ENCODE data around the gene IP6K1. TPM values are rescaled to one million over a fixed set of nuclear protein-coding genes. Genes with fewer than 3 reads are reported as not detected.

Gene IP6K1
- total RNA-seq, 1 experiment from 2014 or later = 32.2 TPM

DNA sequence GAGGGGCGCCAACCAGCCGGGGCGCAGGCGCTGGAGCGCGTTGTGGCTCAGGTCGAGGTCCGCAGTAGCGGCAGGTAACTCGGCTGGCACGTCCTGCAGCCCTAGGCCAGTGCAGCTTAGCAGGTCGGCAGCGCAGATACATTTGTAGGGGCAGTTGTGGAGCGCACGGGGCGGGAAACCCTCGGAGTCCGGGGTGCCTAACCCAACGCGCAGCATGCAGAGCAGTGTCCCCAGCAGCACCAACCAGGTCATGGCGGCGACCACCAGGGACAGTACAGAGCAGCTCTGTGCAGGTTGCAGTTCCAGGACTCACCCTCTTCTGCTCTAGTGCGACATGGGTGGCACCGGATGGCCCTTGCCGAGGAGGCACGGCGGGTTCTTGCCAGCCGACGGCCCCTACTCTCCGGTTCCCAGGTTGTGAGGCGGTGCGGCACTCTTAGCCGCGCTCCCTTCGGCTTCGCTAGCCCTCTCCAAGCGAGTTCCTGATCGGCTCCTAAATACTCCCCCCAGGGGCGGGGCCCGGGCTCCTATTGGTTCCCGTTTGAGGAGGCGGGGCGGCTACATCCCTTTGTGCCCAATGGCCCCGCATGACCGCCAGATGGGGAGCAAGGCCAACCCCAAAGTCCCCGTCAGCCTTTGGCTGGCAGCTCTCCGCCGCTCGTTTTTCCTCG, 67.0 kb downstream of the IP6K1 start, which contains the start of gene AMIGO3 (continued):
- TF ChIP-seq, protein P1, sequence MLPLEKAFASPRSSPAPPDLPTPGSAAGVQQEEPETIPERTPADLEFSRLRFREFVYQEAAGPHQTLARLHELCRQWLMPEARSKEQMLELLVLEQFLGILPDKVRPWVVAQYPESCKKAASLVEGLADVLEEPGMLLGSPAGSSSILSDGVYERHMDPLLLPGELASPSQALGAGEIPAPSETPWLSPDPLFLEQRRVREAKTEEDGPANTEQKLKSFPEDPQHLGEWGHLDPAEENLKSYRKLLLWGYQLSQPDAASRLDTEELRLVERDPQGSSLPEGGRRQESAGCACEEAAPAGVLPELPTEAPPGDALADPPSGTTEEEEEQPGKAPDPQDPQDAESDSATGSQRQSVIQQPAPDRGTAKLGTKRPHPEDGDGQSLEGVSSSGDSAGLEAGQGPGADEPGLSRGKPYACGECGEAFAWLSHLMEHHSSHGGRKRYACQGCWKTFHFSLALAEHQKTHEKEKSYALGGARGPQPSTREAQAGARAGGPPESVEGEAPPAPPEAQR (CRISPR knock-in tag; IDR thresholded peaks at IDR 0.05) = no peak
- TF ChIP-seq, protein P2, sequence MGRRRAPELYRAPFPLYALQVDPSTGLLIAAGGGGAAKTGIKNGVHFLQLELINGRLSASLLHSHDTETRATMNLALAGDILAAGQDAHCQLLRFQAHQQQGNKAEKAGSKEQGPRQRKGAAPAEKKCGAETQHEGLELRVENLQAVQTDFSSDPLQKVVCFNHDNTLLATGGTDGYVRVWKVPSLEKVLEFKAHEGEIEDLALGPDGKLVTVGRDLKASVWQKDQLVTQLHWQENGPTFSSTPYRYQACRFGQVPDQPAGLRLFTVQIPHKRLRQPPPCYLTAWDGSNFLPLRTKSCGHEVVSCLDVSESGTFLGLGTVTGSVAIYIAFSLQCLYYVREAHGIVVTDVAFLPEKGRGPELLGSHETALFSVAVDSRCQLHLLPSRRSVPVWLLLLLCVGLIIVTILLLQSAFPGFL (CRISPR knock-in tag; IDR thresholded peaks at IDR 0.05; ENCODE audit: borderline replicate concordance) = no peak
- TF ChIP-seq ZNF219 (CRISPR knock-in tag; IDR thresholded peaks at IDR 0.05; ENCODE audit: borderline replicate concordance) (no peak), MXD4 (CRISPR knock-in tag; IDR thresholded peaks at IDR 0.05; ENCODE audit: borderline replicate concordance) (no peak), CBFB (CRISPR knock-in tag; IDR thresholded peaks at IDR 0.05; ENCODE audit: low read depth) (no peak), NR3C1 (CRISPR knock-in tag; conservative IDR thresholded peaks at IDR 0.05; ENCODE audit: low read depth) (peak; percentile 95), ZNF396 (CRISPR knock-in tag; IDR thresholded peaks at IDR 0.05; ENCODE audit: borderline replicate concordance) (no peak), GTF2I (CRISPR knock-in tag; conservative IDR thresholded peaks at IDR 0.05) (no peak), SMAD4 (CRISPR knock-in tag; IDR thresholded peaks at IDR 0.05) (no peak; the same call in 1 of the 2 replicates), EMX1 (CRISPR knock-in tag; IDR thresholded peaks at IDR 0.05) (peak; percentile 67; the same call in 1 of the 2 replicates), GABPB1 (CRISPR knock-in tag; IDR thresholded peaks at IDR 0.05) (no peak), ELF4 (CRISPR knock-in tag; IDR thresholded peaks at IDR 0.05; ENCODE audit: low read depth) (no peak)
- TF ChIP-seq, protein P3, sequence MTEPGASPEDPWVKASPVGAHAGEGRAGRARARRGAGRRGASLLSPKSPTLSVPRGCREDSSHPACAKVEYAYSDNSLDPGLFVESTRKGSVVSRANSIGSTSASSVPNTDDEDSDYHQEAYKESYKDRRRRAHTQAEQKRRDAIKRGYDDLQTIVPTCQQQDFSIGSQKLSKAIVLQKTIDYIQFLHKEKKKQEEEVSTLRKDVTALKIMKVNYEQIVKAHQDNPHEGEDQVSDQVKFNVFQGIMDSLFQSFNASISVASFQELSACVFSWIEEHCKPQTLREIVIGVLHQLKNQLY (CRISPR knock-in tag; IDR thresholded peaks at IDR 0.05) = no peak
- TF ChIP-seq, protein P4, sequence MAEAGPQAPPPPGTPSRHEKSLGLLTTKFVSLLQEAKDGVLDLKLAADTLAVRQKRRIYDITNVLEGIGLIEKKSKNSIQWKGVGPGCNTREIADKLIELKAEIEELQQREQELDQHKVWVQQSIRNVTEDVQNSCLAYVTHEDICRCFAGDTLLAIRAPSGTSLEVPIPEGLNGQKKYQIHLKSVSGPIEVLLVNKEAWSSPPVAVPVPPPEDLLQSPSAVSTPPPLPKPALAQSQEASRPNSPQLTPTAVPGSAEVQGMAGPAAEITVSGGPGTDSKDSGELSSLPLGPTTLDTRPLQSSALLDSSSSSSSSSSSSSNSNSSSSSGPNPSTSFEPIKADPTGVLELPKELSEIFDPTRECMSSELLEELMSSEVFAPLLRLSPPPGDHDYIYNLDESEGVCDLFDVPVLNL (CRISPR knock-in tag; IDR thresholded peaks at IDR 0.05; ENCODE audit: borderline replicate concordance, low read depth) = no peak
- TF ChIP-seq, protein P5, sequence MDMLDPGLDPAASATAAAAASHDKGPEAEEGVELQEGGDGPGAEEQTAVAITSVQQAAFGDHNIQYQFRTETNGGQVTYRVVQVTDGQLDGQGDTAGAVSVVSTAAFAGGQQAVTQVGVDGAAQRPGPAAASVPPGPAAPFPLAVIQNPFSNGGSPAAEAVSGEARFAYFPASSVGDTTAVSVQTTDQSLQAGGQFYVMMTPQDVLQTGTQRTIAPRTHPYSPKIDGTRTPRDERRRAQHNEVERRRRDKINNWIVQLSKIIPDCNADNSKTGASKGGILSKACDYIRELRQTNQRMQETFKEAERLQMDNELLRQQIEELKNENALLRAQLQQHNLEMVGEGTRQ (CRISPR knock-in tag; IDR thresholded peaks at IDR 0.05) = no peak
- TF ChIP-seq, protein P6, sequence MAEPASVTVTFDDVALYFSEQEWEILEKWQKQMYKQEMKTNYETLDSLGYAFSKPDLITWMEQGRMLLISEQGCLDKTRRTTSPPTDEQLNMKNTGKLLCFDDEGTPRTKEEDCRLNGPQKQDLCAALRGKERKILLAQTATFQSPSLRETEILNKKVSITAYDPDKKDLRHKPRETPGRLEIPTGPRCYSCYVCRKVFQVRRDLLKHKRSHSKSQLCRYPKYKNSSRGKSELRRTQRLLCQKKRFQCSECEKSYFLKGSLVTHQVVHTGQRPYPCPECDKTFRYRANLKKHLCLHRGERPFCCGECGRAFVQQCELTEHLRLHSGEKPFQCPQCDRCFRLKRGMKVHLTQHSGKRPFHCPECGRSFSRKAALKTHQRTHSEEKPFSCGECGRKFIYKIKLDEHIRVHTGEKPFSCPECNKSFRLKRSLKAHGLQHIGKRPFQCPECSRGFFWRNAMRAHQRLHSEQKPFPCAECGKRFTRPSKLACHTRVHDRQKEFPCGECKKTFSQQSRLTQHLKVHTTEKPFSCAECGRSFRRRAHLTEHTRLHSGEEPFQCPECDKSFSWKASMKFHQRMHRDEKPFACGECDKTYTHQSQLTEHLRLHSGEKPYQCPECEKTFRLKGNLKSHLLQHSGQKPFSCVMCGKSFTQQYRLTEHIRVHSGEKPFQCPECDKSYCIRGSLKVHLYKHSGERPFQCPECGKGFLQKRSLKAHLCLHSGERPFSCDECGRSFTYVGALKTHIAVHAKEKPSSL (CRISPR knock-in tag; conservative IDR thresholded peaks at IDR 0.05) = peak; percentile 33; the same call in 1 of the 2 replicates
- TF ChIP-seq, protein P7, sequence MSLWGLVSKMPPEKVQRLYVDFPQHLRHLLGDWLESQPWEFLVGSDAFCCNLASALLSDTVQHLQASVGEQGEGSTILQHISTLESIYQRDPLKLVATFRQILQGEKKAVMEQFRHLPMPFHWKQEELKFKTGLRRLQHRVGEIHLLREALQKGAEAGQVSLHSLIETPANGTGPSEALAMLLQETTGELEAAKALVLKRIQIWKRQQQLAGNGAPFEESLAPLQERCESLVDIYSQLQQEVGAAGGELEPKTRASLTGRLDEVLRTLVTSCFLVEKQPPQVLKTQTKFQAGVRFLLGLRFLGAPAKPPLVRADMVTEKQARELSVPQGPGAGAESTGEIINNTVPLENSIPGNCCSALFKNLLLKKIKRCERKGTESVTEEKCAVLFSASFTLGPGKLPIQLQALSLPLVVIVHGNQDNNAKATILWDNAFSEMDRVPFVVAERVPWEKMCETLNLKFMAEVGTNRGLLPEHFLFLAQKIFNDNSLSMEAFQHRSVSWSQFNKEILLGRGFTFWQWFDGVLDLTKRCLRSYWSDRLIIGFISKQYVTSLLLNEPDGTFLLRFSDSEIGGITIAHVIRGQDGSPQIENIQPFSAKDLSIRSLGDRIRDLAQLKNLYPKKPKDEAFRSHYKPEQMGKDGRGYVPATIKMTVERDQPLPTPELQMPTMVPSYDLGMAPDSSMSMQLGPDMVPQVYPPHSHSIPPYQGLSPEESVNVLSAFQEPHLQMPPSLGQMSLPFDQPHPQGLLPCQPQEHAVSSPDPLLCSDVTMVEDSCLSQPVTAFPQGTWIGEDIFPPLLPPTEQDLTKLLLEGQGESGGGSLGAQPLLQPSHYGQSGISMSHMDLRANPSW (CRISPR knock-in tag; conservative IDR thresholded peaks at IDR 0.05; ENCODE audit: low read depth) = no peak
- TF ChIP-seq, protein P8, sequence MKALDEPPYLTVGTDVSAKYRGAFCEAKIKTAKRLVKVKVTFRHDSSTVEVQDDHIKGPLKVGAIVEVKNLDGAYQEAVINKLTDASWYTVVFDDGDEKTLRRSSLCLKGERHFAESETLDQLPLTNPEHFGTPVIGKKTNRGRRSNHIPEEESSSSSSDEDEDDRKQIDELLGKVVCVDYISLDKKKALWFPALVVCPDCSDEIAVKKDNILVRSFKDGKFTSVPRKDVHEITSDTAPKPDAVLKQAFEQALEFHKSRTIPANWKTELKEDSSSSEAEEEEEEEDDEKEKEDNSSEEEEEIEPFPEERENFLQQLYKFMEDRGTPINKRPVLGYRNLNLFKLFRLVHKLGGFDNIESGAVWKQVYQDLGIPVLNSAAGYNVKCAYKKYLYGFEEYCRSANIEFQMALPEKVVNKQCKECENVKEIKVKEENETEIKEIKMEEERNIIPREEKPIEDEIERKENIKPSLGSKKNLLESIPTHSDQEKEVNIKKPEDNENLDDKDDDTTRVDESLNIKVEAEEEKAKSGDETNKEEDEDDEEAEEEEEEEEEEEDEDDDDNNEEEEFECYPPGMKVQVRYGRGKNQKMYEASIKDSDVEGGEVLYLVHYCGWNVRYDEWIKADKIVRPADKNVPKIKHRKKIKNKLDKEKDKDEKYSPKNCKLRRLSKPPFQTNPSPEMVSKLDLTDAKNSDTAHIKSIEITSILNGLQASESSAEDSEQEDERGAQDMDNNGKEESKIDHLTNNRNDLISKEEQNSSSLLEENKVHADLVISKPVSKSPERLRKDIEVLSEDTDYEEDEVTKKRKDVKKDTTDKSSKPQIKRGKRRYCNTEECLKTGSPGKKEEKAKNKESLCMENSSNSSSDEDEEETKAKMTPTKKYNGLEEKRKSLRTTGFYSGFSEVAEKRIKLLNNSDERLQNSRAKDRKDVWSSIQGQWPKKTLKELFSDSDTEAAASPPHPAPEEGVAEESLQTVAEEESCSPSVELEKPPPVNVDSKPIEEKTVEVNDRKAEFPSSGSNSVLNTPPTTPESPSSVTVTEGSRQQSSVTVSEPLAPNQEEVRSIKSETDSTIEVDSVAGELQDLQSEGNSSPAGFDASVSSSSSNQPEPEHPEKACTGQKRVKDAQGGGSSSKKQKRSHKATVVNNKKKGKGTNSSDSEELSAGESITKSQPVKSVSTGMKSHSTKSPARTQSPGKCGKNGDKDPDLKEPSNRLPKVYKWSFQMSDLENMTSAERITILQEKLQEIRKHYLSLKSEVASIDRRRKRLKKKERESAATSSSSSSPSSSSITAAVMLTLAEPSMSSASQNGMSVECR (CRISPR knock-in tag; IDR thresholded peaks at IDR 0.05; ENCODE audit: borderline replicate concordance) = no peak; the same call in 1 of the 2 replicates
